B cell (primary cell): ENCODE results near the gene DBP. TPM values are rescaled to one million over a fixed set of nuclear protein-coding genes. Genes with fewer than 3 reads are reported as not detected.
"Not testable (repeated sequence)": the region's sequence is repeated elsewhere in the genome, so short reads cannot be mapped to it uniquely, and the experiment has no call there.

Source experiments
- ATAC-seq: fragments of 200-7000 bp; cut with Tn5 transposase; one replicate; pipeline ENCODE4 v1.10.0; 2021; ENCODE audit warnings: low read depth, mild to moderate bottlenecking, moderate number of reproducible peaks, moderate library complexity
- CTCF ChIA-PET: fragments of 350-600 bp; sonication (Branson Sonifier 250); formaldehyde crosslinking; loops from one replicate; lab custom pipeline; 2021; ENCODE audit warnings: antibody characterized with exemption, inconsistent platforms; lab: Charles Lee
- POLR2A ChIA-PET: fragments of 350-600 bp; sonication (Branson Sonifier 250); formaldehyde crosslinking; loops from one replicate; lab custom pipeline; 2021; ENCODE audit warnings: antibody characterized with exemption; lab: Charles Lee
- DNase-seq: peaks from one replicate; pipeline ENCODE4 v3.0.0; 2013
- H2AFZ ChIP-seq: 2 replicates; pipeline ENCODE4 v1.6.1; 2012; ENCODE audit warnings: mild to moderate bottlenecking, low read depth, low read length; ENCODE audit not compliant: insufficient read depth, poor library complexity, severe bottlenecking
- H3K27ac ChIP-seq, 2 donors: 1 replicate in 1 of 2; 2 replicates in 1 of 2; pipeline ENCODE4 v1.5.1; 2012 to 2013; ENCODE audit warnings: low read length in 2 of 2, mild to moderate bottlenecking in 2 of 2, moderate library complexity in 1 of 2
- H3K27me3 ChIP-seq, 4 experiments: fragments of 200-600 bp in 1 of 4; sonication (generic) in 1 of 4; replicated peaks in 1 of 4; 1 replicate in 2 of 4; 2 replicates in 2 of 4; pipeline versions ENCODE4 v1.6.1 to v1.7.0; 2013 to 2016; ENCODE audit warnings: low read length in 3 of 4, mild to moderate bottlenecking in 2 of 4, mixed read lengths in 1 of 4, moderate library complexity in 1 of 4; ENCODE audit not compliant: insufficient read depth in 4 of 4, control insufficient read depth in 3 of 4; ENCODE audit errors: control extremely low read depth in 1 of 4
- H3K36me3 ChIP-seq, 2 experiments: replicated peaks in 1 of 2; 1 replicate in 1 of 2; 2 replicates in 1 of 2; pipeline versions ENCODE4 v1.6.1 to v1.7.1; 2013; ENCODE audit warnings: low read length in 1 of 2; ENCODE audit not compliant: insufficient read depth in 2 of 2, control insufficient read depth in 1 of 2; ENCODE audit errors: control extremely low read depth in 1 of 2, extremely low read depth in 1 of 2
- H3K4me1 ChIP-seq, 2 donors: fragments of 200-600 bp in 1 of 2; sonication (generic) in 1 of 2; 1 replicate in 1 of 2; 2 replicates in 1 of 2; pipeline versions ENCODE4 v1.5.1 to v1.6.1; 2013 to 2017; ENCODE audit warnings: low read length in 2 of 2; ENCODE audit not compliant: control insufficient read depth in 2 of 2, insufficient read depth in 2 of 2
- H3K4me2 ChIP-seq: replicated peaks from 2 replicates; pipeline ENCODE3; 2012; ENCODE audit warnings: mild to moderate bottlenecking, low read depth, low read length; ENCODE audit not compliant: poor library complexity, severe bottlenecking
- H3K4me3 ChIP-seq, 5 experiments: fragments of 200-600 bp in 1 of 5; sonication (generic) in 1 of 5; 1 replicate in 3 of 5; 2 replicates in 2 of 5; pipeline versions ENCODE4 v1.5.1 to v1.7.0; 2011 to 2016; ENCODE audit warnings: low read length in 4 of 5, mild to moderate bottlenecking in 4 of 5, low read depth in 2 of 5, control low read depth in 1 of 5, moderate library complexity in 1 of 5; ENCODE audit not compliant: insufficient read depth in 1 of 5; ENCODE audit errors: control extremely low read depth in 1 of 5, extremely low read depth in 1 of 5
- H3K79me2 ChIP-seq: fragments of 200-600 bp; sonication (generic); one replicate; pipeline ENCODE4 v1.6.0; 2016; ENCODE audit warnings: low read length; ENCODE audit not compliant: control insufficient read depth, insufficient read depth
- H3K9ac ChIP-seq: fragments of 200-600 bp; sonication (generic); 2 replicates; pipeline ENCODE4 v1.6.1; 2017; ENCODE audit warnings: mild to moderate bottlenecking, low read length, moderate library complexity
- H3K9me3 ChIP-seq, 3 donors: one replicate each; pipeline versions ENCODE4 v1.6.1 to v1.7.1; 2013; ENCODE audit warnings: low read length in 2 of 3; ENCODE audit not compliant: control insufficient read depth in 2 of 3, insufficient read depth in 1 of 3; ENCODE audit errors: control extremely low read depth in 1 of 3
- H4K20me1 ChIP-seq: 2 replicates; pipeline ENCODE4 v1.6.0; 2012; ENCODE audit warnings: mild to moderate bottlenecking, low read length; ENCODE audit not compliant: insufficient read depth, control insufficient read depth, poor library complexity, severe bottlenecking
- H3K27ac Mint-ChIP-seq: one replicate; pipeline ENCODE4 v1.8.0; 2021; ENCODE audit warnings: mixed read lengths
- H3K27me3 Mint-ChIP-seq: one replicate; pipeline ENCODE4 v1.8.0; 2021; ENCODE audit warnings: mixed read lengths
- H3K4me1 Mint-ChIP-seq: one replicate; pipeline ENCODE4 v1.8.0; 2021; ENCODE audit warnings: mixed read lengths
- H3K4me3 Mint-ChIP-seq: one replicate; pipeline ENCODE4 v1.8.0; 2021; ENCODE audit warnings: mixed read lengths
- H3K9me3 Mint-ChIP-seq: one replicate; pipeline ENCODE4 v1.8.0; 2022; ENCODE audit warnings: mixed read lengths; ENCODE audit not compliant: insufficient read depth
- CTCF ChIP-seq: fragments of 200-600 bp; IDR thresholded peaks from one replicate; pipeline ENCODE4 v1.8.0; 2022; ENCODE audit warnings: antibody characterized with exemption, mild to moderate bottlenecking
- EZH2 ChIP-seq: IDR thresholded peaks from 2 replicates; pipeline ENCODE4 v1.6.1; 2012; ENCODE audit warnings: borderline replicate concordance, low read depth, mild to moderate bottlenecking, moderate library complexity, low read length; ENCODE audit not compliant: insufficient read depth, poor library complexity, severe bottlenecking
- WGBS: methylation state at CpG from one replicate; pipeline ENCODE4 v1.1.5; 2013; ENCODE audit warnings: missing lambda C conversion rate; ENCODE audit not compliant: insufficient coverage; 5-methylcytosine and 5-hydroxymethylcytosine counted together
- intact Hi-C: fragments of 100-400 bp; cut with micrococcal nuclease; formaldehyde crosslinking; loops from one replicate; pipeline ENCODE4 v1.10.0; 2022
- polyA minus RNA-seq: library from RNA; depleted of rRNA, polyadenylated mRNA; stranded (reverse); fragments of >200 nt; gene quantifications from 2 replicates; pipeline ENCODE4 v1.2.3, GENCODE V29; 2012
- polyA plus RNA-seq: library from polyadenylated mRNA; depleted of rRNA; stranded (reverse); fragments of >200 nt; gene quantifications from 2 replicates; pipeline ENCODE4 v1.2.3, GENCODE V29; 2012
- total RNA-seq, 2 donors: library from RNA; stranded (reverse); fragments of 120-200 nt in 1 of 2; gene quantifications; 1 replicate in 1 of 2; 2 replicates in 1 of 2; pipeline versions ENCODE4 v1.2.3 to v1.2.4, GENCODE V29; 2013 to 2022

Gene DBP
- 33.0 and 33.2 TPM in 2 replicates for total RNA-seq
- total RNA-seq (2013) = 35.9 TPM
- 14.9 and 23.5 TPM in 2 replicates for polyA plus RNA-seq
- polyA minus RNA-seq = 25.4 and 35.6 TPM in 2 replicates

- peaks cover 45% of the 10 kb centered on the region for H3K79me2 ChIP-seq
- under 1% methylated on average over 40 of the region's 40 CpGs for WGBS
- peaks cover 0 to 19% of the 10 kb centered on the region in 2 experiments for H3K36me3 ChIP-seq
- intact Hi-C loops = loop anchor here (1.0 to 10.0 kb wide), 10 partner anchors 13 to 1365 kb away; partner anchors contain the start of genes C19orf73, EMP3, FLT3LG and INAFM1
- CTCF ChIA-PET = interaction anchor here (0.7 to 2.7 kb wide), 5 partner anchors 9 to 310 kb away, joined by 3 to 12 read pairs (median 3); partner anchors contain the start of gene CA11
- peak within 1 kb of the TSS; percentile 99 for H3K4me2 ChIP-seq
- ATAC-seq (no peak), DNase-seq (no peak)
- H3K4me3 ChIP-seq = peak within 1 kb of the TSS; percentile 74 to 98 (median 88)
- peaks cover 40 to 41% of the 10 kb centered on the region in 2 donors for H3K4me1 ChIP-seq
- H3K4me1 Mint-ChIP-seq = peaks cover 55% of the 10 kb centered on the region
- peak within 1 kb of the TSS; percentile 96 for H3K4me3 Mint-ChIP-seq
- H3K27ac Mint-ChIP-seq = peak within 1 kb of the TSS; percentile 100
- peaks cover 0 to 5% (median 0%) of the 10 kb centered on the region in 3 donors for H3K9me3 ChIP-seq
- H3K9ac ChIP-seq = peak within 1 kb of the TSS; percentile 82
- TF ChIP-seq EZH2 (no peak), CTCF (peak; percentile 51)
- H3K9me3 Mint-ChIP-seq = peaks cover 4% of the 10 kb centered on the region
- no peaks in the 10 kb centered on the region for H3K27me3 ChIP-seq
- H4K20me1 ChIP-seq = peaks cover 45% of the 10 kb centered on the region
- peak within 1 kb of the TSS; percentile 89 to 94 for H3K27ac ChIP-seq
- no peaks in the 10 kb centered on the region for H3K27me3 Mint-ChIP-seq
- POLR2A ChIA-PET = interaction anchor here (0.5 to 3.1 kb wide), 7 partner anchors 9 to 324 kb away, joined by 4 to 23 read pairs (median 6); partner anchors contain the start of genes CA11, NUCB1, RPL18 and SPHK2
- H2AFZ ChIP-seq = peak within 1 kb of the TSS; percentile 76
These were observed at the start of gene DBP for GRCh38 chr19:48636859-48637448. TSS of gene DBP (minus strand) at chr19:48637379. CDS start at chr19:48636994, 385 bp downstream.

GRCh38 chr19:48686637-48687036, 49.5 kb upstream of the DBP start:
- H2AFZ ChIP-seq, H4K20me1 ChIP-seq, H3K36me3 ChIP-seq, H3K9ac ChIP-seq, H3K9me3 Mint-ChIP-seq, H3K4me2 ChIP-seq, H3K4me3 ChIP-seq, DNase-seq, H3K27ac Mint-ChIP-seq, ATAC-seq, H3K4me3 Mint-ChIP-seq, H3K27me3 Mint-ChIP-seq, H3K27ac ChIP-seq, H3K79me2 ChIP-seq, H3K9me3 ChIP-seq, H3K4me1 ChIP-seq, intact Hi-C loops, H3K27me3 ChIP-seq, H3K4me1 Mint-ChIP-seq: not testable (repeated sequence)
- POLR2A ChIA-PET = interaction anchor here (0.6 kb wide), 1 partner anchor 39 kb away, joined by 3 read pairs; no protein-coding TSS in a partner anchor
- 97% methylated on average over 4 of the region's 7 CpGs for WGBS
- CTCF ChIA-PET = interaction anchor here (0.6 to 1.6 kb wide), 2 partner anchors 11 to 155 kb away, joined by 3 read pairs; no protein-coding TSS in a partner anchor
